ENCODE measurements around the gene COPS3. TPM values are rescaled to one million over a fixed set of nuclear protein-coding genes. Genes with fewer than 3 reads are reported as not detected.

The COPS3 gene
- total and polyA plus RNA-seq, 2 of the 8 experiments (the other 6 are each of a cell fraction or from before 2014, with no cell fraction given) = 82.9 to 110 TPM

GRCh38 chr17:17206913-17207335 lies 74.1 kb downstream of the COPS3 start (continued):
- TF ChIP-seq RNF2 (IDR thresholded peaks at IDR 0.05; ENCODE audit: borderline replicate concordance, low read depth, low read length, missing control alignments, poor library complexity, severe bottlenecking) (no peak), NANOG (IDR thresholded peaks at IDR 0.05; ENCODE audit: insufficient read depth, low read depth, low read length, poor library complexity, severe bottlenecking) (no peak), POLR2A (IDR thresholded peaks at IDR 0.05; ENCODE audit: control extremely low read depth in 1 of 2, low read depth in 2 of 2, low read length in 2 of 2) (no peak), BACH1 (IDR thresholded peaks at IDR 0.05; ENCODE audit: low read length) (no peak)
